Mesothelial cell of epicardium (in vitro differentiated cells): ENCODE data around the gene KAT5. TPM values are rescaled to one million over a fixed set of nuclear protein-coding genes. Genes with fewer than 3 reads are reported as not detected.

Experiments used
- DNase-seq, 2 experiments: peaks; one replicate each; pipeline ENCODE4 v3.0.0; 2021; ENCODE audit warnings: low spot score in 2 of 2; ENCODE audit not compliant: unreplicated experiment in 2 of 2
- H3K27ac Mint-ChIP-seq: 2 replicates; pipeline ENCODE4 v1.8.0; 2021; ENCODE audit warnings: mixed read lengths
- H3K27me3 Mint-ChIP-seq: 2 replicates; pipeline ENCODE4 v1.8.0; 2021; ENCODE audit warnings: low read depth, mixed read lengths
- H3K36me3 Mint-ChIP-seq: 2 replicates; pipeline ENCODE4 v1.8.0; 2021; ENCODE audit warnings: mixed read lengths
- H3K4me1 Mint-ChIP-seq: 2 replicates; pipeline ENCODE4 v1.8.0; 2021; ENCODE audit warnings: mixed read lengths
- H3K4me3 Mint-ChIP-seq: 2 replicates; pipeline ENCODE4 v1.8.0; 2021; ENCODE audit warnings: mild to moderate bottlenecking, moderate library complexity, mixed read lengths
- H3K9me3 Mint-ChIP-seq: 2 replicates; pipeline ENCODE4 v1.8.0; 2021; ENCODE audit warnings: mixed read lengths
- CTCF ChIP-seq: fragments of 200-600 bp; sonication (generic); IDR thresholded peaks from one replicate; pipeline ENCODE4 v1.5.0; 2021; ENCODE audit warnings: antibody characterized with exemption; ENCODE audit not compliant: unreplicated experiment
- total RNA-seq: library from RNA; stranded (reverse); gene quantifications from 3 replicates; pipeline ENCODE4 v1.2.1, GENCODE V29; 2021

The KAT5 gene
- total RNA-seq, 1 donor from 2014 or later = 77.8 TPM

- no peak overlapping the region for H3K4me3 Mint-ChIP-seq
Observed at GRCh38 chr11:65696802-65697552, 15.1 kb upstream of the KAT5 start.

GRCh38 chr11:65698205-65698604, 13.8 kb upstream of the KAT5 start:
- Mint-ChIP-seq H3K27ac (no peak overlapping the region), H3K36me3 (no peaks in the 10 kb centered on the region), H3K9me3 (peaks cover 9% of the 10 kb centered on the region), H3K4me3 (no peak overlapping the region), H3K27me3 (peaks cover 26% of the 10 kb centered on the region), H3K4me1 (no peaks in the 10 kb centered on the region)
- no peak for DNase-seq
- TF ChIP-seq CTCF = no peak

More at GRCh38 chr11:65696802-65697552, 15.1 kb upstream of the KAT5 start:
- TF ChIP-seq CTCF = no peak
- Mint-ChIP-seq H3K36me3 (no peaks in the 10 kb centered on the region), H3K27me3 (peaks cover 21% of the 10 kb centered on the region), H3K4me1 (peaks cover 2% of the 10 kb centered on the region), H3K27ac (no peak overlapping the region), H3K9me3 (peaks cover 9% of the 10 kb centered on the region)
- DNase-seq = no peak

GRCh38 chr11:65699306-65699705, 12.7 kb upstream of the KAT5 start:
- Mint-ChIP-seq H3K4me3 (no peak overlapping the region), H3K27me3 (peaks cover 27% of the 10 kb centered on the region), H3K27ac (no peak overlapping the region), H3K9me3 (peaks cover 9% of the 10 kb centered on the region), H3K4me1 (no peaks in the 10 kb centered on the region), H3K36me3 (no peaks in the 10 kb centered on the region)
- DNase-seq = no peak
- no peak for TF ChIP-seq CTCF

- Mint-ChIP-seq H3K36me3 (no peaks in the 10 kb centered on the region), H3K4me1 (no peaks in the 10 kb centered on the region), H3K4me3 (no peak overlapping the region), H3K27me3 (peaks cover 30% of the 10 kb centered on the region), H3K9me3 (peaks cover 9% of the 10 kb centered on the region), H3K27ac (no peak overlapping the region)
- no peak for DNase-seq
- TF ChIP-seq CTCF = no peak
Observed at GRCh38 chr11:65700399-65700798, 11.7 kb upstream of the KAT5 start.

GRCh38 chr11:65701686-65702085, 10.4 kb upstream of the KAT5 start:
- Mint-ChIP-seq H3K27ac (no peak overlapping the region), H3K9me3 (peaks cover 9% of the 10 kb centered on the region), H3K36me3 (no peaks in the 10 kb centered on the region), H3K4me3 (no peak overlapping the region), H3K27me3 (peaks cover 30% of the 10 kb centered on the region), H3K4me1 (no peaks in the 10 kb centered on the region)
- TF ChIP-seq CTCF = no peak
- DNase-seq = no peak
